Measurements from ENCODE around the gene GNAQ.

Gene GNAQ

GRCh38 chr9:77877976-77878375 is 153.6 kb downstream of the GNAQ start:
- no peak for TF ChIP-seq CTCF (IDR thresholded peaks at IDR 0.05; ENCODE audit: low read depth, low read length, missing control alignments)

GRCh38 chr9:77876590-77876989 is 155.0 kb downstream of the GNAQ start:
- in situ Hi-C loops (cut with HindIII; ENCODE audit: low pct_ligation_motif_present, low sequenced_read_pairs): no loop called here
- H3K36me3 ChIP-seq (replicated peaks): no peaks in the 10 kb centered on the region
- H3K4me3 ChIP-seq (ENCODE audit: low read depth, low read length): no peak overlapping the region
- no peak for DNase-seq
- TF ChIP-seq CTCF (IDR thresholded peaks at IDR 0.05; ENCODE audit: low read depth, low read length, missing control alignments): no peak
- H3K27me3 ChIP-seq (replicated peaks): no peaks in the 10 kb centered on the region
- H3K27ac ChIP-seq: no peak overlapping the region

More at GRCh38 chr9:77877976-77878375, 153.6 kb downstream of the GNAQ start:
- no peak overlapping the region for H3K4me3 ChIP-seq (ENCODE audit: low read depth, low read length)
- no peak overlapping the region for H3K27ac ChIP-seq
- no peaks in the 10 kb centered on the region for H3K27me3 ChIP-seq (replicated peaks)
- DNase-seq: no peak
- in situ Hi-C loops (cut with HindIII; ENCODE audit: low pct_ligation_motif_present, low sequenced_read_pairs): no loop called here
- H3K36me3 ChIP-seq (replicated peaks): no peaks in the 10 kb centered on the region

- H3K36me3 ChIP-seq (replicated peaks): no peaks in the 10 kb centered on the region
- in situ Hi-C loops (cut with HindIII; ENCODE audit: low pct_ligation_motif_present, low sequenced_read_pairs): no loop called here
- H3K27ac ChIP-seq: no peak overlapping the region
- no peaks in the 10 kb centered on the region for H3K27me3 ChIP-seq (replicated peaks)
- no peak for DNase-seq
- no peak for TF ChIP-seq CTCF (IDR thresholded peaks at IDR 0.05; ENCODE audit: low read depth, low read length, missing control alignments)
- no peak overlapping the region for H3K4me3 ChIP-seq (ENCODE audit: low read depth, low read length)
These were observed 155.5 kb downstream of the GNAQ start for GRCh38 chr9:77876091-77876490.

GRCh38 chr9:77872863-77873262 is 158.7 kb downstream of the GNAQ start:
- Histone ChIP-seq H3K27ac (no peak overlapping the region), H3K4me3 (ENCODE audit: low read depth, low read length) (no peak overlapping the region), H3K27me3 (replicated peaks) (no peaks in the 10 kb centered on the region), H3K36me3 (replicated peaks) (no peaks in the 10 kb centered on the region)
- no peak for DNase-seq
- in situ Hi-C loops (cut with HindIII; ENCODE audit: low pct_ligation_motif_present, low sequenced_read_pairs): no loop called here
- TF ChIP-seq CTCF (IDR thresholded peaks at IDR 0.05; ENCODE audit: low read depth, low read length, missing control alignments): no peak

- in situ Hi-C loops (cut with HindIII; ENCODE audit: low pct_ligation_motif_present, low sequenced_read_pairs): no loop called here
- TF ChIP-seq CTCF (IDR thresholded peaks at IDR 0.05; ENCODE audit: low read depth, low read length, missing control alignments): no peak
- H3K27me3 ChIP-seq (replicated peaks): no peaks in the 10 kb centered on the region
- no peak for DNase-seq
- no peak overlapping the region for H3K4me3 ChIP-seq (ENCODE audit: low read depth, low read length)
- H3K36me3 ChIP-seq (replicated peaks): no peaks in the 10 kb centered on the region
- no peak overlapping the region for H3K27ac ChIP-seq
These were observed 159.4 kb downstream of the GNAQ start for GRCh38 chr9:77872177-77872576.

- H3K4me3 ChIP-seq (ENCODE audit: low read depth, low read length): no peak overlapping the region
- in situ Hi-C loops (cut with HindIII; ENCODE audit: low pct_ligation_motif_present, low sequenced_read_pairs): no loop called here
- no peaks in the 10 kb centered on the region for H3K36me3 ChIP-seq (replicated peaks)
- H3K27ac ChIP-seq: no peak overlapping the region
- no peak for TF ChIP-seq CTCF (IDR thresholded peaks at IDR 0.05; ENCODE audit: low read depth, low read length, missing control alignments)
- DNase-seq: no peak
- no peaks in the 10 kb centered on the region for H3K27me3 ChIP-seq (replicated peaks)
These were observed 160.1 kb downstream of the GNAQ start for GRCh38 chr9:77871483-77871882.
